Heart left ventricle (tissue), 16 donors: ENCODE results near the gene PLPP3. TPM values are rescaled to one million over a fixed set of nuclear protein-coding genes. Genes with fewer than 3 reads are reported as not detected.

ENCODE experiments used
- ATAC-seq, 4 donors: fragments of 200-7000 bp; cut with Tn5 transposase; one replicate each; pipeline ENCODE4 v1.9.1; 2020 to 2022; ENCODE audit warnings: moderate library complexity in 4 of 4, mild to moderate bottlenecking in 3 of 4, moderate number of reproducible peaks in 1 of 4
- DNase-seq, 5 donors: peaks; one replicate each; pipeline ENCODE4 v3.0.0-alpha.2; 2020
- H3K27ac ChIP-seq, 12 donors: fragments of 200-600 bp; sonication (generic) in 4 of 12; one replicate each; pipeline versions ENCODE4 v1.5.0 to v1.8.0; 2016 to 2022; ENCODE audit warnings: mild to moderate bottlenecking in 2 of 12
- H3K27me3 ChIP-seq, 9 donors: fragments of 200-600 bp; sonication (generic) in 2 of 9; one replicate each; pipeline versions ENCODE4 v1.5.1 to v1.8.0; 2016 to 2022; ENCODE audit warnings: mild to moderate bottlenecking in 3 of 9
- H3K36me3 ChIP-seq, 9 donors: fragments of 200-600 bp; sonication (generic) in 2 of 9; one replicate each; pipeline versions ENCODE4 v1.5.0 to v1.8.0; 2018 to 2022; ENCODE audit warnings: mild to moderate bottlenecking in 2 of 9
- H3K4me1 ChIP-seq, 12 donors: fragments of 200-600 bp; sonication (generic) in 4 of 12; one replicate each; pipeline versions ENCODE4 v1.5.0 to v1.8.0; 2016 to 2022; ENCODE audit warnings: mild to moderate bottlenecking in 3 of 12
- H3K4me3 ChIP-seq, 12 donors: fragments of 200-600 bp; sonication (generic) in 4 of 12; one replicate each; pipeline versions ENCODE4 v1.5.0 to v1.8.0; 2017 to 2022; ENCODE audit warnings: mild to moderate bottlenecking in 9 of 12, moderate library complexity in 4 of 12
- H3K9me3 ChIP-seq, 12 donors: fragments of 200-600 bp; sonication (generic) in 4 of 12; one replicate each; pipeline versions ENCODE4 v1.5.0 to v1.8.0; 2016 to 2022; ENCODE audit warnings: mild to moderate bottlenecking in 1 of 12
- CTCF ChIP-seq, 12 donors: fragments of 200-600 bp; sonication (generic) in 4 of 12; IDR thresholded peaks; one replicate each; pipeline versions ENCODE4 v1.5.0 to v1.8.0; 2018 to 2022; ENCODE audit warnings: antibody characterized with exemption in 12 of 12, mild to moderate bottlenecking in 5 of 12
- POLR2A ChIP-seq, 2 donors: fragments of 450-650 bp; IDR thresholded peaks; one replicate each; pipeline ENCODE4 v1.6.1; 2017; ENCODE audit warnings: antibody characterized with exemption in 2 of 2, mild to moderate bottlenecking in 2 of 2, moderate library complexity in 2 of 2
- WGBS, 4 donors: extraction: QIAGEN DNeasy Blood & Tissue Kit in 2 of 4; methylation state at CpG; one replicate each; pipeline versions ENCODE4 v1.1.5 to v1.1.7; 2013 to 2018; 5-methylcytosine and 5-hydroxymethylcytosine counted together
- intact Hi-C, 10 donors: fragments of 100-400 bp; cut with DNase I; formaldehyde crosslinking; loops; one replicate each; pipeline versions ENCODE4 v1.11.1 to v1.14.2; 2022
- polyA plus RNA-seq, 2 donors: library from polyadenylated mRNA; stranded (reverse); fragments of 200-250 nt; gene quantifications; one replicate each; pipeline ENCODE4 v1.2.3, GENCODE V29; 2013
- total RNA-seq, 9 donors: library from RNA; depleted of rRNA in 2 of 9; stranded (reverse); fragments of >200 nt in 2 of 9; fragmentation: NEBNext Ultra II Directional in 3 of 9; extraction: Animal tissue kit (Norgen Biotek cat#: 25700) in 3 of 9; gene quantifications; one replicate each; pipeline versions ENCODE4 v1.1.0 to v1.2.4, GENCODE V29; 2016 to 2023
- donor health status: ischemic (EF 13 %, LVEDD 7.1; RV severe dilation, severe dysfunction).
- donor health status: healthy with polysubstance abuse.
- donor health status: DM: no; HTN: yes; CAD: no.
- donor health status: DM: no; HTN: no; CAD: no.
- donor health status: ischemic (EF 25% LVEDD 6.9; RV normal size, moderate dysfunction).
- donor health status: ischemic (EF 25% LVEDD 5.7; RV mildly dilated, moderate dysfunction).
- donor health status: healthy.
- donor health status: DM: yes; HTN: yes; CAD: no.
- donor health status: ischemic (EF 35%, LVEDD 5.7; RV mildly dilated, moderate dysfunction).
- donor health status: nonischemic (EF 11% LVEDD 7.7; RV severe dilation, severe dysfunction).
- donor health status: DM: yes; HTN: yes; CAD: no.
- donor health status: PGD.
- donor health status: ischemic (EF 29% LVEDD 5.4; RV normal size, mild dysfunction).
- donor health status: nonischemic (EF 23%, LVEDD 6.1; RV moderate dilation, normal function).

Gene PLPP3
- total and polyA plus RNA-seq, 11 donors, result 17.1 to 221 (median 89.9) TPM

GRCh38 chr1:56591909-56592308, 12.5 kb upstream of the PLPP3 start:
- no peaks in the 10 kb centered on the region for H3K4me1 ChIP-seq
- no peak overlapping the region for H3K4me3 ChIP-seq
- peaks cover 0 to 8% (median 0%) of the 10 kb centered on the region in 12 donors for H3K9me3 ChIP-seq
- no peaks in the 10 kb centered on the region for H3K36me3 ChIP-seq
- no peak for TF ChIP-seq POLR2A (IDR thresholded peaks at IDR 0.05)
- TF ChIP-seq CTCF (IDR thresholded peaks at IDR 0.05), result no peak
- no peak overlapping the region for H3K27ac ChIP-seq
- WGBS, 4 donors, result 48 to 77% (median 51%) methylated on average over 3 of the region's 3 CpGs
- no peak for ATAC-seq
- no peaks in the 10 kb centered on the region for H3K27me3 ChIP-seq
- DNase-seq, result no peak
- intact Hi-C loops, result loop anchor here in 2 of 10 donors (2.0 to 5.0 kb wide), 2 partner anchors 45 to 110 kb away; no protein-coding TSS in a partner anchor

- intact Hi-C loops, result loop anchor here in 1 of 10 donors (5.0 kb wide), 1 partner anchor 112 kb away; no protein-coding TSS in a partner anchor
- TF ChIP-seq POLR2A (IDR thresholded peaks at IDR 0.05), result no peak
- no peak for TF ChIP-seq CTCF (IDR thresholded peaks at IDR 0.05)
- no peaks in the 10 kb centered on the region for H3K4me1 ChIP-seq
- no peak for DNase-seq
- ATAC-seq, result no peak
- no peak overlapping the region for H3K27ac ChIP-seq
- no peaks in the 10 kb centered on the region for H3K9me3 ChIP-seq
- H3K36me3 ChIP-seq, result no peaks in the 10 kb centered on the region
- 84 to 92% (median 87%) methylated on average over 3 of the region's 3 CpGs for WGBS, 4 donors
- H3K4me3 ChIP-seq, result no peak overlapping the region
- no peaks in the 10 kb centered on the region for H3K27me3 ChIP-seq
Observed at GRCh38 chr1:56590520-56591011, 11.2 kb upstream of the PLPP3 start.

GRCh38 chr1:56589369-56589768, 10.0 kb upstream of the PLPP3 start:
- 93 to 95% (median 94%) methylated on average over 2 of the region's 2 CpGs for WGBS, 4 donors
- H3K27me3 ChIP-seq, result no peaks in the 10 kb centered on the region
- H3K36me3 ChIP-seq, result no peaks in the 10 kb centered on the region
- no peaks in the 10 kb centered on the region for H3K9me3 ChIP-seq
- peaks cover 0 to 4% (median 0%) of the 10 kb centered on the region in 12 donors for H3K4me1 ChIP-seq
- intact Hi-C loops, result loop anchor here in 9 of 10 donors (5.0 to 10.0 kb wide), 10 partner anchors 115 to 1455 kb away; no protein-coding TSS in a partner anchor
- H3K27ac ChIP-seq, result no peak overlapping the region
- ATAC-seq (no peak), DNase-seq (no peak)
- TF ChIP-seq CTCF (IDR thresholded peaks at IDR 0.05), result no peak
- H3K4me3 ChIP-seq, result no peak overlapping the region

- no peak for ATAC-seq
- WGBS, 4 donors, result 93 to 95% (median 94%) methylated on average over 5 of the region's 5 CpGs
- intact Hi-C loops, result loop anchor here in 9 of 10 donors (2.0 to 10.0 kb wide), 11 partner anchors 118 to 1452 kb away; no protein-coding TSS in a partner anchor
- Histone ChIP-seq H3K9me3 (no peaks in the 10 kb centered on the region), H3K36me3 (no peaks in the 10 kb centered on the region), H3K4me1 (peaks cover 0 to 4% (median 0%) of the 10 kb centered on the region in 12 donors), H3K4me3 (no peak overlapping the region), H3K27ac (no peak overlapping the region), H3K27me3 (no peaks in the 10 kb centered on the region)
- no peak for TF ChIP-seq CTCF (IDR thresholded peaks at IDR 0.05)
- no peak for TF ChIP-seq POLR2A (IDR thresholded peaks at IDR 0.05)
- no peak for DNase-seq
Observed at GRCh38 chr1:56586502-56586901, 7.1 kb upstream of the PLPP3 start.
